Thyroid gland (tissue), 4 donors: Measurements from ENCODE around the gene ZBTB5.

Source experiments
- CTCF ChIP-seq, 6 experiments: fragments of 200-600 bp in 3 of 6; fragments of 450-650 bp in 3 of 6; sonication (generic) in 3 of 6; IDR thresholded peaks; one replicate each; pipeline ENCODE4 v1.5.1; 2016 to 2019; ENCODE audit warnings: antibody characterized with exemption in 6 of 6, mild to moderate bottlenecking in 2 of 6, inconsistent platforms in 1 of 6, moderate library complexity in 1 of 6
- POLR2A ChIP-seq, 2 donors: fragments of 450-650 bp; IDR thresholded peaks; one replicate each; pipeline ENCODE4 v1.6.1; 2017; ENCODE audit warnings: antibody characterized with exemption in 2 of 2, mild to moderate bottlenecking in 2 of 2, moderate library complexity in 1 of 2

DNA sequence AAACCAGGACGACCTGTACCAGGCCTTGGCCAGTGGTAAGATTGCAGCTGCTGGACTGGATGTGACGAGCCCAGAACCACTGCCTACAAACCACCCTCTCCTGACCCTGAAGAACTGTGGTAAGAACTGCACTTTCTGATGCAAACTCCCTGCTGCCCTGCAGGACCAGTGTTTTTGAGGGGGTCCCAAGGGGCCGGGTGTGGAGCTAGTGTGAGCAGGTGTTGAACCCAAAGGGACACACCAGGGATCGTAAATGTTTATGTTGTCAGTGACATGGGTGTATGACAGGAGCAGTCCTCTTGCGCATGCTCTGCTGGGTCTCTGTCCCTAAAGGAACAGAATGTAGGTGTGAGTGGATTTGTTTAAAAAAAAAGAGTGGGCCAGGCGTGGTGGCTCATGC, 33.2 kb downstream of the ZBTB5 start:
- no peak for TF ChIP-seq CTCF (IDR thresholded peaks at IDR 0.05)
- no peak for TF ChIP-seq POLR2A (IDR thresholded peaks at IDR 0.05)
